Progenitor cell of endocrine pancreas (in vitro differentiated cells): ENCODE data around the gene NRCAM. TPM values are rescaled to one million over a fixed set of nuclear protein-coding genes. Genes with fewer than 3 reads are reported as not detected.

Experiments
- DNase-seq: peaks from one replicate; pipeline ENCODE4 v3.0.0; 2021; ENCODE audit warnings: low spot score; ENCODE audit not compliant: unreplicated experiment
- H3K27ac Mint-ChIP-seq: 2 replicates; pipeline ENCODE4 v1.8.0; 2021; ENCODE audit warnings: mild to moderate bottlenecking, moderate library complexity, mixed read lengths
- H3K27me3 Mint-ChIP-seq: 2 replicates; pipeline ENCODE4 v1.8.0; 2021; ENCODE audit warnings: mixed read lengths
- H3K36me3 Mint-ChIP-seq: 2 replicates; pipeline ENCODE4 v1.8.0; 2022; ENCODE audit warnings: mixed read lengths; ENCODE audit not compliant: insufficient read depth
- H3K4me1 Mint-ChIP-seq: 2 replicates; pipeline ENCODE4 v1.8.0; 2021; ENCODE audit warnings: low read depth, mixed read lengths
- H3K4me3 Mint-ChIP-seq: 2 replicates; pipeline ENCODE4 v1.8.0; 2021; ENCODE audit warnings: low read depth, mild to moderate bottlenecking, moderate library complexity, mixed read lengths
- H3K9me3 Mint-ChIP-seq: 2 replicates; pipeline ENCODE4 v1.8.0; 2021; ENCODE audit warnings: low read depth, mixed read lengths
- CTCF ChIP-seq: fragments of 200-600 bp; sonication (generic); IDR thresholded peaks from one replicate; pipeline ENCODE4 v1.5.0; 2021; ENCODE audit warnings: antibody characterized with exemption, mild to moderate bottlenecking; ENCODE audit not compliant: unreplicated experiment
- total RNA-seq: library from RNA; stranded (reverse); gene quantifications from 2 replicates; pipeline ENCODE4 v1.2.1, GENCODE V29; 2021

NRCAM gene
- total RNA-seq, 1 donor from 2014 or later: 19.9 TPM

- no peak for DNase-seq
- Mint-ChIP-seq H3K4me3 (no peak overlapping the region), H3K27ac (no peak overlapping the region), H3K9me3 (no peaks in the 10 kb centered on the region), H3K27me3 (no peaks in the 10 kb centered on the region), H3K36me3 (no peaks in the 10 kb centered on the region), H3K4me1 (peaks cover 6% of the 10 kb centered on the region)
- TF ChIP-seq CTCF: no peak
These were observed 154.8 kb downstream of the NRCAM start for GRCh38 chr7:108301387-108301786.

- H3K36me3 Mint-ChIP-seq: no peaks in the 10 kb centered on the region
- TF ChIP-seq CTCF: no peak
- no peak overlapping the region for H3K4me3 Mint-ChIP-seq
- H3K9me3 Mint-ChIP-seq: no peaks in the 10 kb centered on the region
- no peak overlapping the region for H3K27ac Mint-ChIP-seq
- H3K27me3 Mint-ChIP-seq: no peaks in the 10 kb centered on the region
- no peak for DNase-seq
- H3K4me1 Mint-ChIP-seq: peaks cover 6% of the 10 kb centered on the region
These were observed 156.8 kb downstream of the NRCAM start for GRCh38 chr7:108299251-108299973.

- TF ChIP-seq CTCF: no peak
- Mint-ChIP-seq H3K4me3 (no peak overlapping the region), H3K27me3 (no peaks in the 10 kb centered on the region), H3K27ac (no peak overlapping the region), H3K9me3 (no peaks in the 10 kb centered on the region), H3K36me3 (no peaks in the 10 kb centered on the region), H3K4me1 (peaks cover 6% of the 10 kb centered on the region)
- no peak for DNase-seq
These were observed 159.3 kb downstream of the NRCAM start for GRCh38 chr7:108296911-108297310.

- no peak overlapping the region for H3K27ac Mint-ChIP-seq
- no peak for DNase-seq
- no peak overlapping the region for H3K4me3 Mint-ChIP-seq
- no peaks in the 10 kb centered on the region for H3K9me3 Mint-ChIP-seq
- peaks cover 27% of the 10 kb centered on the region for H3K4me1 Mint-ChIP-seq
- no peaks in the 10 kb centered on the region for H3K36me3 Mint-ChIP-seq
- no peaks in the 10 kb centered on the region for H3K27me3 Mint-ChIP-seq
- no peak for TF ChIP-seq CTCF
These were observed 161.6 kb downstream of the NRCAM start for GRCh38 chr7:108294595-108294994.

GRCh38 chr7:108293149-108293612 lies 163.1 kb downstream of the NRCAM start:
- H3K4me3 Mint-ChIP-seq: no peak overlapping the region
- no peak overlapping the region for H3K27ac Mint-ChIP-seq
- H3K36me3 Mint-ChIP-seq: no peaks in the 10 kb centered on the region
- no peaks in the 10 kb centered on the region for H3K27me3 Mint-ChIP-seq
- DNase-seq: no peak
- TF ChIP-seq CTCF: no peak
- H3K4me1 Mint-ChIP-seq: peaks cover 21% of the 10 kb centered on the region
- no peaks in the 10 kb centered on the region for H3K9me3 Mint-ChIP-seq
